Activated naive CD8-positive, alpha-beta T cell treated with anti-CD3 and anti-CD28 coated beads, Interleukin-2, amount 50 U/mL, for 24 hours (primary cell): ENCODE measurements around the gene PCP4L1.

ENCODE experiments used
- ATAC-seq: fragments of 150-1000 bp; cut with Tn5 transposase; one replicate; pipeline ENCODE4 v1.10.0; 2021
- DNase-seq: peaks from one replicate; pipeline ENCODE4 v3.0.0; 2021
- H3K27ac Mint-ChIP-seq: one replicate; pipeline ENCODE4 v1.8.0; 2021; ENCODE audit warnings: mild to moderate bottlenecking, mixed read lengths
- H3K27me3 Mint-ChIP-seq: one replicate; pipeline ENCODE4 v1.8.0; 2021; ENCODE audit warnings: mixed read lengths
- H3K36me3 Mint-ChIP-seq: one replicate; pipeline ENCODE4 v1.8.0; 2021; ENCODE audit warnings: low read depth, mixed read lengths
- H3K4me1 Mint-ChIP-seq: one replicate; pipeline ENCODE4 v1.8.0; 2021; ENCODE audit warnings: mixed read lengths
- H3K4me3 Mint-ChIP-seq: one replicate; pipeline ENCODE4 v1.8.0; 2021; ENCODE audit warnings: mild to moderate bottlenecking, moderate library complexity, mixed read lengths
- H3K9me3 Mint-ChIP-seq: one replicate; pipeline ENCODE4 v1.8.0; 2021; ENCODE audit warnings: mixed read lengths

Gene PCP4L1

DNA sequence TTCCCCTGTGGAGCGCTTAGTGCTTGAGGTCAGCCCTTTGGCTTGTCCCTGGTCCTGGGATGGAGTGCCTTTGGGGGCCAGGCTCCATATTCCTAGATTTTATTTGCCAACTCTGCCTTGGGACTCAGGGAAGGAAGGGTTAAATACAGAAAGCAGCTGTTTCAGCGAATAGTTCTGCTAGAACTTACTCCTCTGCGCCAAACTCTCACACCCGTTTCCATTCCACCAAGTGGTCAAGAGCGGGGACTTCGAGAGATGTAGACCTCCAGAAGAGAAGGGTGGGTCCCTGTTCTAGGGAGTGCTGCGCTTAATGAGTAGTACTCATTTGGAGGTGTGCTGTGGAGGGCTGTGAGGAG, 33.4 kb upstream of the PCP4L1 start:
- H3K27ac Mint-ChIP-seq = peak overlapping the region; percentile 97
- H3K4me3 Mint-ChIP-seq = peak overlapping the region; percentile 98
- H3K36me3 Mint-ChIP-seq = peaks cover 15% of the 10 kb centered on the region
- H3K9me3 Mint-ChIP-seq = no peaks in the 10 kb centered on the region
- no peak for DNase-seq
- peaks cover 44% of the 10 kb centered on the region for H3K4me1 Mint-ChIP-seq
- peak; percentile 3 for ATAC-seq
- peaks cover 2% of the 10 kb centered on the region for H3K27me3 Mint-ChIP-seq

DNA sequence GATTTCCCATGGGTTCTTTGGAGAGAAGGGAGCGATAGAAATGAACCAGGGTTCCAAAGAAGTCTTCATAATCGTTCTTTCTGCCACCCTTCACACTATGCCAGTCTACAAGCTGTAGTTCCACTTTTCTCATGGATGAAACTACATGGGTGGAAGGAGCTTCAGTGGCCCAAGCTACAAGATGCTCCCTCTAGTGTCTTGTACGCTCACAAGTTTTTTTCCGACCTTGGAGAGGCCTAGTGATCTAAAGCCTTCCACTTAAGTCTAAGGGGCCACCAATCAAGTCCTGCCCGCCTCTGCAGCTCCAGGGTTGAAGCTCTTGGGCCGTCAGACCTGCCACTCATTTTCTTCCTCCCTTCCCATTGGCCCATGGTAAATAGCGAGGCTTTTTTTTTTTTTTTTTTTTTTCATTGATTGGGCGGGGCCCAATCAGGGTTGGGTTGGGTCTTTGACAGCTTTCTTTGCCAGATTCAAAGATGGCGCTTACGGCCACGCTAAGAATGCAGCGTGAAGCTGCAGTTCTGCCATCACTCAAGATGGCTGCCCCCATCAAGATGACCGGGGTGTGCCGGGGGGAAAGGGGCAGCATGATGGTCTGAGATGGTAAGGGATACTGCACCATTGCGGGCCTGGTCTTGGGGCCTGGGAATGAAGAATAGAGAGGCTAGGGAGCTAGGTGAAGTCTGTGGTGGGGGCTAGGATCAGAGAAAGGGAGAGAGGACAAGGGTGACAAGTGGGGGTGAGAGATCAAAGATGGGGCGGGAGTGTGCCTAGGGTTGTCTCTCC, 32.8 kb upstream of the PCP4L1 start, which contains the start of gene TOMM40L:
Gene TOMM40L (plus strand): TSS at position 527 of the 786 bp plus-strand sequence. CDS start 430 bp downstream, outside the sequence.
- DNase-seq (peak; percentile 80), ATAC-seq (peak; percentile 97)
- peaks cover 2% of the 10 kb centered on the region for H3K27me3 Mint-ChIP-seq
- H3K27ac Mint-ChIP-seq = peak within 1 kb of the TSS; percentile 97
- H3K4me3 Mint-ChIP-seq = peak within 1 kb of the TSS; percentile 98
- peaks cover 40% of the 10 kb centered on the region for H3K4me1 Mint-ChIP-seq
- H3K9me3 Mint-ChIP-seq = no peaks in the 10 kb centered on the region
- H3K36me3 Mint-ChIP-seq = peaks cover 18% of the 10 kb centered on the region

DNA sequence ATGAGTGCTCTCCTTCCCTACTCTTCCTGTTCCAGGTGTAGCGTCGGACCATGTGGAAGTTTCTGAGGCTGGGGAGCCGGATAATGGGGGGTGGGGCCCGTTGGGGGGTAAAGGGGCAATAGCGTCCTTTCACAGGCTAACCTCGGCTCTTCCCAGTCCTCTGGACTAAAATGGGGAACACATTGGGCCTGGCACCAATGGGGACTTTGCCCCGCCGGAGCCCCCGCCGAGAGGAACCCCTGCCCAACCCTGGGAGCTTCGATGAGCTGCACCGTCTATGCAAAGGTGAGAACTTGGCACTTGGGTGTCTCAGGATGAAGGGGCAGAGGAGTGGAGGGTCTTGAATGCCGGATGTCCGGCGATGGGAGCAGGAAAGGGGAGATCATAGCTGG, 32.2 kb upstream of the PCP4L1 start:
- peaks cover 18% of the 10 kb centered on the region for H3K36me3 Mint-ChIP-seq
- H3K27ac Mint-ChIP-seq = peak overlapping the region; percentile 97
- H3K27me3 Mint-ChIP-seq = peaks cover 2% of the 10 kb centered on the region
- peaks cover 37% of the 10 kb centered on the region for H3K4me1 Mint-ChIP-seq
- H3K9me3 Mint-ChIP-seq = no peaks in the 10 kb centered on the region
- peak overlapping the region; percentile 98 for H3K4me3 Mint-ChIP-seq
- no peak for DNase-seq
- no peak for ATAC-seq

DNA sequence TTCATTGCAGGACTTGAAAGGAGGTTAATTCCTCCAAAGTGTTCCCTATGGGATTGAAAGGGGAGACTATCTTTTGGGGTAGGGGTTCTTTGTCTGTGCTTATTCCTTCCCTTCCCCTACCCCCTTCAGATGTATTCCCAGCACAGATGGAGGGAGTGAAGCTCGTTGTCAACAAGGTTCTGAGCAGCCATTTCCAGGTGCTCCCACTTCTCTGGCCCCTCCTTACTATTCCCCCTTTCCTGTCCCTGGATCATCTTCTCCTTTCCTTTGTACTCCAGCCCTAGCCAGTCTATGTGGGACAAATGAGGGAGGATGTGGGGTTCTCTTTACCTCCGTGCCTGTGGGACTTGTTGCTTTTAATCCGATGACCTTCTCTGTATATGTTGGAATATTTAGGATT, 31.8 kb upstream of the PCP4L1 start:
- Mint-ChIP-seq H3K4me1 (peaks cover 34% of the 10 kb centered on the region), H3K4me3 (peak overlapping the region; percentile 98)

DNA sequence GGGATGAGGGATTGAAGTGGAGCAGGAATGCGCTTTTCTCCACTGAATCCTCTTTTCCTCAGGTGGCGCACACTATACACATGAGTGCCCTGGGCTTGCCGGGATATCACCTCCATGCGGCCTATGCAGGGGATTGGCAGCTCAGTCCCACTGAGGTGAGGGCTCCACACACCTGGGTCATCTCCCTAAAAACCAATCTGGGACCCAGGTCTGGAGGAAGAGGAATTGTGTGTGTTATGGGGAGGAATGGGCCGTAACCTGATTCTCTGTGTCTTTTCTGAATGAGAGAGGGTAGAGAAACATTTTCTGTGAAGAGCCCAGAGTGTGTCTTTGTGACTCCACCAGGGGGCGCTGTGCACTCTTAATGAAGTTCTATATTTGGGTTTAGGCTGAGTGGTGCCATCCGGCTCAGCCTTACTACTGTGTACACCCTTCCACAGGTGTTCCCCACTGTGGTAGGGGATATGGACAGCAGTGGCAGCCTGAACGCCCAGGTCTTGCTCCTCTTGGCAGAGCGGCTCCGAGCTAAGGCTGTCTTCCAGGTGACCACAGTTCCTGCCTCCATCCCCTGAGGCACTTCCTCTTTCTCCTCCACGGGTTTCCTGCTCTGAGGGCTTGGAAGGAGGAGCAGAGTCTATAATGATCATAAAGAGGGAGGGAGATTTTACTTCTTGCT, 31.2 kb upstream of the PCP4L1 start:
- DNase-seq (peak; percentile 91), ATAC-seq (peak; percentile 47)
- peak overlapping the region; percentile 98 for H3K4me3 Mint-ChIP-seq
- peak overlapping the region; percentile 97 for H3K27ac Mint-ChIP-seq
- no peaks in the 10 kb centered on the region for H3K9me3 Mint-ChIP-seq
- peaks cover 18% of the 10 kb centered on the region for H3K36me3 Mint-ChIP-seq
- H3K4me1 Mint-ChIP-seq = peaks cover 30% of the 10 kb centered on the region
- peaks cover 2% of the 10 kb centered on the region for H3K27me3 Mint-ChIP-seq

More for the DNA sequence above, 31.8 kb upstream of the PCP4L1 start:
- H3K27ac Mint-ChIP-seq = peak overlapping the region; percentile 97
- ATAC-seq (no peak), DNase-seq (no peak)
- H3K9me3 Mint-ChIP-seq = no peaks in the 10 kb centered on the region
- peaks cover 2% of the 10 kb centered on the region for H3K27me3 Mint-ChIP-seq
- peaks cover 18% of the 10 kb centered on the region for H3K36me3 Mint-ChIP-seq

DNA sequence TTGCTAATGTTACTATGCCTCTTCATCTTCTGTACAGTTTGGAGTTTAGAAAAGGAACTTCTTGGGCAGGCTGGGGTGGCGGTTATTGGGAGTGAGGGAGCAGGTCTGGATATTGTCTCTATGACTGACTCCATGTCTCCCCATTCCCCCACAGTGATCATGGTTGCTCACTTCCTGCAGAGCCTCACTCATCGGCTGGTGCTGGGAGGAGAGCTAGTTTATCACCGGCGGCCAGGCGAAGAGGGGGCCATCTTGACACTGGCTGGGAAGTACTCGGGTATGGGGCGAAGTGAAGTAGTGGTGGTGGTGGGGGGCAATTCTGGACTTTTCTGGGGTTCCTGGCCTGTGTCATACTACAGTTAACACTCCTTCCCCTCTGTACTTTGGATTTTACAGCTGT, 30.5 kb upstream of the PCP4L1 start:
- Mint-ChIP-seq H3K4me3 (peak overlapping the region; percentile 98), H3K4me1 (peaks cover 29% of the 10 kb centered on the region), H3K36me3 (peaks cover 18% of the 10 kb centered on the region), H3K27me3 (peaks cover 2% of the 10 kb centered on the region), H3K27ac (no peak overlapping the region), H3K9me3 (no peaks in the 10 kb centered on the region)
- no peak for ATAC-seq
- no peak for DNase-seq

DNA sequence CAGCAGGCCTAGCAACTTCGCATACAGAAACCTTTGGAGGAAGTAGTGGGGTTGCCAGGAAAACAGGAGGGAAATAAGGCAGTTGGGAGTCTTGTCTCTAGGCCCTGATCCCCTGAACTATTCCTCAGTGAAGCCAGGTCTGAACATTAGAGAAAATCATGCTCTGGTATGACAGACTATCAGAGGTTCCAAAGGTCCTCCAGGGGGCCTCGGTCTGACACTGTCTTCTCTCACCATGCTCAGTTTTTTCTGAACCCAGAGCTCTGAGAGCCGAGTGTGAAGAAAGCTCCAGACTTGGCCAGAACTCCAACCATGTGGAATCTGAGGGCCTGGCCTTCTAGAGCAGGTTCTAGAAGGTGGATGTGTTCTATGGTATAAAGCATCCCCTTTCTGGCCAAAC, 28.6 kb upstream of the PCP4L1 start:
- H3K27me3 Mint-ChIP-seq = no peaks in the 10 kb centered on the region
- ATAC-seq (no peak), DNase-seq (no peak)
- H3K4me3 Mint-ChIP-seq = no peak overlapping the region
- H3K27ac Mint-ChIP-seq = peak overlapping the region; percentile 35
- H3K36me3 Mint-ChIP-seq = peaks cover 18% of the 10 kb centered on the region
- peaks cover 26% of the 10 kb centered on the region for H3K4me1 Mint-ChIP-seq
- no peaks in the 10 kb centered on the region for H3K9me3 Mint-ChIP-seq

DNA sequence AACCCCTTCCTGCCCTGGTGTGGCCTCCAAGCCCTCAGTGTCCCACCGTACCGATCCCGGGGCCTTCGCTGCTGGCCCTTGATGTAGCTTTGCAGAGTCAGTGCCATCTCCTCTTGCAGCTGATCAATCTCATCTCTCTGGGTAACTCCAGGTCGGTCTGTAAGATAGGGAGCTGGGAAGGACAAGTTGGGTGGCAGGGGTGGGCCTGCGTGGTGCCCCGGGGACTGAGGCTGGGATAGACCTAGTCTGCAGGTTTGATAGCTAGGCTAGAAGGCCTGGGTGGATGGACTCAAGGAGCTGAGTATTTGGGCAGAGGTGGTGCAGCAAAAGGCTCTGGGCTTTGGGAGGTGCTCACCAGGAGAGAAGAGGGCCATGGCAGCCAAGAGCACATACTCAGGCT, 27.8 kb upstream of the PCP4L1 start:
- H3K27ac Mint-ChIP-seq = no peak overlapping the region

DNA sequence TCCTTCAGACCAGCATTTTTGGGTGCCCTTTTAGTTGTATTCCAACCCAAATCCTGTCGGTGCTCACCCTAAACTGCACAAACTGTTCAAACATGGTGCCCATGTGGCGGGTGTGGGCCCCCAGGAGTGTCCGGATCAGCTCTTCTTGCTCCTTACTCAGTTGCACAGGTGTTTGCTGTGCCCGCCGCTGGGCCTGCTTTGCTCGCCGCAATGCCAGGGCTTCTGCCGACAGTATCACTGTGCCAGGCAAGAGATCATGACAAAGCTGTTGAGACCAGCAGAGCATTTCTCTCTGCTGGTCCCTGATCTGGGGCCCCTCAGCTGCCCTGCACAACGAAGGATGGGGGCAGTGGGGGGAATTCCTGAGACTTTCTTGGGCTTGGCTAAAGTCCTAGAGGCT, 25.4 kb upstream of the PCP4L1 start:
- Mint-ChIP-seq H3K27me3 (no peaks in the 10 kb centered on the region), H3K9me3 (no peaks in the 10 kb centered on the region), H3K4me3 (no peak overlapping the region), H3K4me1 (no peaks in the 10 kb centered on the region), H3K36me3 (peaks cover 13% of the 10 kb centered on the region), H3K27ac (no peak overlapping the region)
- DNase-seq (no peak), ATAC-seq (no peak)

More for the DNA sequence above, 27.8 kb upstream of the PCP4L1 start:
- Mint-ChIP-seq H3K4me1 (peaks cover 19% of the 10 kb centered on the region), H3K36me3 (peaks cover 18% of the 10 kb centered on the region), H3K9me3 (no peaks in the 10 kb centered on the region), H3K4me3 (no peak overlapping the region), H3K27me3 (no peaks in the 10 kb centered on the region)
- ATAC-seq (no peak), DNase-seq (no peak)

DNA sequence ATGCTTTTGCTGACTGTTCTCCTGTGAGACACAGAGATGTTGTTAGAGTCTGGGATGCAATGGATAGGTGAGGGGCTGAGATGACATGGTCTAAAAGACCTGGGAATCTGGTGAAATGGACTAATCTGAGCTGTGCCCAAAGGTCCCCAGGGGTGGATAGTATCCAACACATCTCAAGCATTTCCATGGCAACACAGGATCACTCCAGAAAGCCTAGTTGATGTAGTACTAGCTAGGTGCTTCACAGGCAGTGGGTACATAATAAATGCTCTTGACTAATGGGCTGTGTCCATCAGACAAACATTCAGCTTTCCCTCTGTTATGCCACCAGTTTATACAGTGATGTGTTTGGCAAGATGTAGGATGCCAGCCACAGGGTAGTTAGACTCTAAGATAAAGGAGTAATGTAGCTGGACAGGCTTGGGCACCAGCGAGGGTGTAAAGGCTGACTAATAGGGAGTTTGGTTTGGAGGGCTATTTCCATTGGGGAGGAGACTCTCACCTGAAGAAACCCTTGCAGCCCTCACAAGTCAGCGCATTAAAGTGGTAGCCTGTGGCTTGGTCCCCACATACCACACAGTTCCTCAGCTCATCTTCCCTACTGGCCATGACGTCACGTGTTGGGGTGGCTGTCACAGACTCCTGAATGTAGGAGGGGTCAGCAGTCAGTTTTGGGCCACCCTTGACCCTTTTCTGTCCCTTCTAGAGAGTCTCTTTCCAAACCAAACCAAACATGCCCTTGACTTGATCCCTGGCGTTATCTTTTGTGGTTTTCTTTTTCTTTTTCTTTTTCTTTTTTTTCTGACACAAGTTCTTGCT, 22.4 kb upstream of the PCP4L1 start:
- DNase-seq = no peak
- Mint-ChIP-seq H3K4me1 (no peaks in the 10 kb centered on the region), H3K27ac (no peak overlapping the region), H3K27me3 (peaks cover 3% of the 10 kb centered on the region), H3K4me3 (no peak overlapping the region), H3K36me3 (no peaks in the 10 kb centered on the region), H3K9me3 (no peaks in the 10 kb centered on the region)
- no peak for ATAC-seq

DNA sequence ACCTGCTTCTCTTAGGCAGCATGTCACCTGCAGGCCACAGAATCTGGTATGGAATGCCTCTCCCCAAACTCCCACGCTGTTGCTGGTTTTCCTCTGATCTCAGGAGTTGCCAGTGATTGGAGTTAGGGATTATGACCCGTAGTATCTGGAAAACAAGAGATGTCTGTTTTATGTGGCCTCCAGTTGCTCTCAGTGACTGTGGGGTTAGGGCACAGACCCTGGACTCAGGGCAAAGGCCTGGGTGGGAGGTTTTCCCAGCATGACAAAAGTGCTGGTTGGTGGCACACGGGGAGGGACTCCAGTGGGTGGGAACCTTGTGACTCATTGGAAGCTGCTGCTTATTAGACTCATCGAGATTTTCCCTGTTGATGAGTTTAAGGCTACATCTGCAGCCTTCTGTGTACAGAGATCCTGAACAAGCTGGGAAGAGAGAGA, 20.5 kb upstream of the PCP4L1 start, which contains the start of gene NR1I3:
Gene NR1I3 (minus strand): TSS at position 165 of the 435 bp plus-strand sequence. CDS start 1,638 bp downstream, outside the sequence.
- Mint-ChIP-seq H3K27me3 (peaks cover 7% of the 10 kb centered on the region), H3K36me3 (no peaks in the 10 kb centered on the region), H3K27ac (no peak within 1 kb of the TSS), H3K9me3 (no peaks in the 10 kb centered on the region), H3K4me1 (no peaks in the 10 kb centered on the region), H3K4me3 (no peak within 1 kb of the TSS)
- DNase-seq = no peak
- ATAC-seq = no peak

DNA sequence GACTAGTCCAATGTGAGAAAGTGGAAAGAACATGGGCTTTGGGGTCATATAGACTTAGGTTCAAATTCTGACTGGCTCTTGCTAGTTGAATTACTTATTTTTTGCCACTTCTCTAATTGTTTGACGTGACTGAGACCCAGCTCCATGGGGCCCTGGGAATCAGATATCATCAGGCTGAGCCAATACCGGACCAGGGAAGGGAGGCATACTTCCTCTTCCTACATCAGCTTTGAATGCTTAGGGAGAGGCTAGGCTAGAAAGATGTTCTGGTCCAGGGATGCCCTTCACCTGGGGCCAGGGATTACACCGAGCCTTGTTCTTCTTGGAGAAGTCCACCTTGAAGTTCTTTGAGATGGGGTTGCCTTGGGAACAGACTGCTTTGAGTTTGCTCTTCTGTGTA, 16.9 kb upstream of the PCP4L1 start:
- no peak overlapping the region for H3K4me3 Mint-ChIP-seq
- H3K4me1 Mint-ChIP-seq = no peaks in the 10 kb centered on the region
- no peaks in the 10 kb centered on the region for H3K36me3 Mint-ChIP-seq
- H3K27me3 Mint-ChIP-seq = peaks cover 11% of the 10 kb centered on the region
- DNase-seq (no peak), ATAC-seq (no peak)
- no peak overlapping the region for H3K27ac Mint-ChIP-seq
- no peaks in the 10 kb centered on the region for H3K9me3 Mint-ChIP-seq

DNA sequence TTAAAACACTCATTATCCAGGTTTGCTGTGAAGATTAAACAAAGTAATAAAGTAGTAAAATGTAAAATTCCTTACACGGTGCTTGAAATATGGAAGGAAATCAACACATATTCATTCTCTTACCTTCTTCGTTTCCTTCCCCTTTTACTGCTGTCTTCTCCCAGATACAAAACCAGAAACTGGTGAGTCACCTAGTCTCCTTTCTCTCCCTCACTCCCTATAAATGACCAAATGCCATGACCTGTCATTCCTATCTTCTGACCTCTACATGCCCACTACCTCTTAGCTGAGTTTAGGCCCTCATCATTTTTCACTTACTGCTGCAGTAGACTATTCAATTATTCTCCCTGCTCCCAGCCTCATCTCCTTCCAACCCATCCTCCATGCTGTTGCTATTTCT, 16.2 kb upstream of the PCP4L1 start:
- Mint-ChIP-seq H3K27ac (no peak overlapping the region), H3K9me3 (no peaks in the 10 kb centered on the region), H3K4me3 (no peak overlapping the region), H3K27me3 (peaks cover 11% of the 10 kb centered on the region), H3K36me3 (no peaks in the 10 kb centered on the region), H3K4me1 (no peaks in the 10 kb centered on the region)
- no peak for DNase-seq
- ATAC-seq = no peak

DNA sequence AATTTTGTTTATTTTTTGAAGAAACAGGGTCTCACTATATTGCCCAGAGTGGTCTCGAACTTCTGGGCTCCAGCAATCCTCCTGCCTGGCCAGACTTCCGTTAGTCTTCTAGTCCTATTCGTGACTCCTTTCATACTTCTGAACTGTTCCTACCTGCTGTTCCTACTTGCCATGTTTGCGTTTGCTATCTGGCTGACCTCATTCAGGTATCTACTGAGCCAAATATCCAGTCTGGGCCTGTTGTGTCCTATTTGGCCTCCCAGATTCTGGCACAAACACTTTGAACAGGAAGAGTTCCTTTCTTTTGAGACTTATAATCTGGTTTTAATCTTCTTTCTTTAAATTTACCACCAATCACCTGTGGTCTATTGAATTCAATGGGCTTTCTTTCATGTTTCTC, 13.7 kb upstream of the PCP4L1 start:
- no peak for DNase-seq
- no peak for ATAC-seq
- Mint-ChIP-seq H3K27ac (no peak overlapping the region), H3K4me1 (no peaks in the 10 kb centered on the region), H3K36me3 (no peaks in the 10 kb centered on the region), H3K4me3 (no peak overlapping the region), H3K27me3 (peaks cover 11% of the 10 kb centered on the region), H3K9me3 (peaks cover 2% of the 10 kb centered on the region)
